ENCODE results near the gene SSH3. TPM values are rescaled to one million over a fixed set of nuclear protein-coding genes. Genes with fewer than 3 reads are reported as not detected.

The SSH3 gene
- polyA plus RNA-seq, 1 of the 3 experiments (the other 2 are of a cell fraction) = 13.5 TPM

DNA sequence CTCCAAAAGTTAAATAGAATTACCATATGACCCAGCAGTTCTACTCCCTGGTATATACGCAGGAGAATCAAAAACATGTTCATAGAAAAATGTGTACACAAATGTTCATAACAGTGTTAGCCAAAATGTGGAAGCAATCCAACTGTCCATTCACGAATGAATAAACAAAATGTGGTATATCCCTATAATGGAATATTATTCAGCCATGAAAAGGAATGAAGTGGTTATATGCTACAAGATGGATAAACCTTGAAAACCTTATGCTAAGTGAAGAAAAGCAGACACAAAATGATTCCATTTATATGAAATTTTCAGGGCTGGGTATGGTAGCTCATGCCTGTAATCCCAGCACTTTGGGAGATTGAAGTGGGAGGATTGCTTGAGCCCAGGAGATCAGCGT lies 33.9 kb downstream of the SSH3 start:
- no peak overlapping the region for H3K4me2 ChIP-seq
- H3K9me2 ChIP-seq = no peaks in the 10 kb centered on the region
- no peak for DNase-seq
- H3K27ac ChIP-seq (ENCODE audit: low read depth in 2 of 2, low read length in 1 of 2) = no peak overlapping the region
- H4K20me1 ChIP-seq (ENCODE audit: insufficient read depth) = no peaks in the 10 kb centered on the region
- peaks cover 0 to 6% of the 10 kb centered on the region in 2 experiments for H3K36me3 ChIP-seq (replicated peaks in 1 of 2; ENCODE audit: control insufficient read depth in 1 of 2, insufficient read depth in 2 of 2, low read length in 1 of 2)
- H3K4me3 ChIP-seq (ENCODE audit: low read depth in 2 of 2, low read length in 1 of 2) = no peak overlapping the region
- no peaks in the 10 kb centered on the region for H3F3A ChIP-seq (replicated peaks; ENCODE audit: insufficient read depth)
- H3K4me1 ChIP-seq (ENCODE audit: control insufficient read depth in 1 of 2, insufficient read depth in 2 of 2, low read depth in 1 of 2, low read length in 1 of 2) = no peaks in the 10 kb centered on the region
- no peak overlapping the region for H2AFZ ChIP-seq (ENCODE audit: low read depth)
- no peaks in the 10 kb centered on the region for H3K9me3 ChIP-seq
- H3K9ac ChIP-seq = no peak overlapping the region
- ChIA-PET CTCF (interaction anchor here (0.9 to 8.2 kb wide), 4 partner anchors 9 to 45 kb away, joined by 3 to 66 read pairs (median 22); no protein-coding TSS in a partner anchor), POLR2A (interaction anchor here (0.8 kb wide), 1 partner anchor 19 kb away, joined by 3 read pairs; no protein-coding TSS in a partner anchor)
- no peaks in the 10 kb centered on the region for H3K79me2 ChIP-seq (ENCODE audit: insufficient read depth)
- WGBS (ENCODE audit: low lambda C conversion rate) = 90% methylated on average over 3 of the region's 3 CpGs
- no peak for TF ChIP-seq FOXJ3 (CRISPR knock-in tag; IDR thresholded peaks at IDR 0.05)
- TF ChIP-seq EZH2phosphoT487 (IDR thresholded peaks at IDR 0.05; ENCODE audit: borderline replicate concordance, low read depth) = no peak
- TF ChIP-seq, protein P1, sequence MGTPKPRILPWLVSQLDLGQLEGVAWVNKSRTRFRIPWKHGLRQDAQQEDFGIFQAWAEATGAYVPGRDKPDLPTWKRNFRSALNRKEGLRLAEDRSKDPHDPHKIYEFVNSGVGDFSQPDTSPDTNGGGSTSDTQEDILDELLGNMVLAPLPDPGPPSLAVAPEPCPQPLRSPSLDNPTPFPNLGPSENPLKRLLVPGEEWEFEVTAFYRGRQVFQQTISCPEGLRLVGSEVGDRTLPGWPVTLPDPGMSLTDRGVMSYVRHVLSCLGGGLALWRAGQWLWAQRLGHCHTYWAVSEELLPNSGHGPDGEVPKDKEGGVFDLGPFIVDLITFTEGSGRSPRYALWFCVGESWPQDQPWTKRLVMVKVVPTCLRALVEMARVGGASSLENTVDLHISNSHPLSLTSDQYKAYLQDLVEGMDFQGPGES (IDR thresholded peaks at IDR 0.05; ENCODE audit: low read depth, low read length) = no peak
- TF ChIP-seq, protein P2, sequence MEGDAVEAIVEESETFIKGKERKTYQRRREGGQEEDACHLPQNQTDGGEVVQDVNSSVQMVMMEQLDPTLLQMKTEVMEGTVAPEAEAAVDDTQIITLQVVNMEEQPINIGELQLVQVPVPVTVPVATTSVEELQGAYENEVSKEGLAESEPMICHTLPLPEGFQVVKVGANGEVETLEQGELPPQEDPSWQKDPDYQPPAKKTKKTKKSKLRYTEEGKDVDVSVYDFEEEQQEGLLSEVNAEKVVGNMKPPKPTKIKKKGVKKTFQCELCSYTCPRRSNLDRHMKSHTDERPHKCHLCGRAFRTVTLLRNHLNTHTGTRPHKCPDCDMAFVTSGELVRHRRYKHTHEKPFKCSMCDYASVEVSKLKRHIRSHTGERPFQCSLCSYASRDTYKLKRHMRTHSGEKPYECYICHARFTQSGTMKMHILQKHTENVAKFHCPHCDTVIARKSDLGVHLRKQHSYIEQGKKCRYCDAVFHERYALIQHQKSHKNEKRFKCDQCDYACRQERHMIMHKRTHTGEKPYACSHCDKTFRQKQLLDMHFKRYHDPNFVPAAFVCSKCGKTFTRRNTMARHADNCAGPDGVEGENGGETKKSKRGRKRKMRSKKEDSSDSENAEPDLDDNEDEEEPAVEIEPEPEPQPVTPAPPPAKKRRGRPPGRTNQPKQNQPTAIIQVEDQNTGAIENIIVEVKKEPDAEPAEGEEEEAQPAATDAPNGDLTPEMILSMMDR (IDR thresholded peaks at IDR 0.05) = no peak
- no peak for TF ChIP-seq GABPA (IDR thresholded peaks at IDR 0.05; ENCODE audit: low read depth)
- no peak for TF ChIP-seq RXRA (IDR thresholded peaks at IDR 0.05; ENCODE audit: borderline replicate concordance, low read depth)
- no peak for TF ChIP-seq JUND (IDR thresholded peaks at IDR 0.05)
- TF ChIP-seq RFX5 (IDR thresholded peaks at IDR 0.05; ENCODE audit: low read length) = no peak
- TF ChIP-seq TEAD4 (IDR thresholded peaks at IDR 0.05; ENCODE audit: borderline replicate concordance, insufficient read depth) = no peak
- TF ChIP-seq TAF1 (IDR thresholded peaks at IDR 0.05; ENCODE audit: borderline replicate concordance, low read depth, low read length) = no peak
- H3K27me3 ChIP-seq (ENCODE audit: insufficient read depth) = no peaks in the 10 kb centered on the region

- Histone ChIP-seq H3K9me3 (no peaks in the 10 kb centered on the region), H3K79me2 (ENCODE audit: insufficient read depth) (no peaks in the 10 kb centered on the region), H3K36me3 (replicated peaks in 1 of 2; ENCODE audit: control insufficient read depth in 1 of 2, insufficient read depth in 2 of 2, low read length in 1 of 2) (peaks cover 0 to 6% of the 10 kb centered on the region in 2 experiments), H3F3A (replicated peaks; ENCODE audit: insufficient read depth) (peaks cover 22% of the 10 kb centered on the region), H3K4me2 (no peak overlapping the region), H3K9ac (no peak overlapping the region), H2AFZ (ENCODE audit: low read depth) (no peak overlapping the region), H3K4me3 (ENCODE audit: low read depth in 2 of 2, low read length in 1 of 2) (no peak overlapping the region), H3K9me2 (no peaks in the 10 kb centered on the region), H4K20me1 (ENCODE audit: insufficient read depth) (no peaks in the 10 kb centered on the region), H3K27me3 (ENCODE audit: insufficient read depth) (no peaks in the 10 kb centered on the region), H3K27ac (ENCODE audit: low read depth in 2 of 2, low read length in 1 of 2) (no peak overlapping the region), H3K4me1 (ENCODE audit: control insufficient read depth in 1 of 2, insufficient read depth in 2 of 2, low read depth in 1 of 2, low read length in 1 of 2) (peaks cover 5 to 22% of the 10 kb centered on the region in 2 experiments; a peak in 1 of 4 replicates)
- POLR2A ChIA-PET = no interaction called here
- CTCF ChIA-PET = interaction anchor here (1.3 to 7.4 kb wide), 8 partner anchors 10 to 263 kb away, joined by 3 to 116 read pairs (median 26); partner anchors contain the start of gene CLCF1
- no peak for DNase-seq
- 89% methylated on average over 4 of the region's 4 CpGs for WGBS (ENCODE audit: low lambda C conversion rate)
- TF ChIP-seq MAX (IDR thresholded peaks at IDR 0.05; ENCODE audit: low read depth) (no peak), GATA2 (CRISPR knock-in tag; IDR thresholded peaks at IDR 0.05) (no peak), FOXJ3 (CRISPR knock-in tag; IDR thresholded peaks at IDR 0.05) (no peak), RAD21 (IDR thresholded peaks at IDR 0.05; ENCODE audit: low read length) (no peak), RCOR1 (IDR thresholded peaks at IDR 0.05; ENCODE audit: low read length) (no peak), YY1 (IDR thresholded peaks at IDR 0.05; ENCODE audit: low read depth) (no peak), FOSL2 (IDR thresholded peaks at IDR 0.05; ENCODE audit: borderline replicate concordance, low read depth) (no peak), NRF1 (IDR thresholded peaks at IDR 0.05; ENCODE audit: low read depth, low read length) (no peak), RXRA (IDR thresholded peaks at IDR 0.05; ENCODE audit: borderline replicate concordance, low read depth) (no peak)
- TF ChIP-seq, protein P1 (IDR thresholded peaks at IDR 0.05; ENCODE audit: low read depth, low read length) = no peak
- TF ChIP-seq, protein P3, sequence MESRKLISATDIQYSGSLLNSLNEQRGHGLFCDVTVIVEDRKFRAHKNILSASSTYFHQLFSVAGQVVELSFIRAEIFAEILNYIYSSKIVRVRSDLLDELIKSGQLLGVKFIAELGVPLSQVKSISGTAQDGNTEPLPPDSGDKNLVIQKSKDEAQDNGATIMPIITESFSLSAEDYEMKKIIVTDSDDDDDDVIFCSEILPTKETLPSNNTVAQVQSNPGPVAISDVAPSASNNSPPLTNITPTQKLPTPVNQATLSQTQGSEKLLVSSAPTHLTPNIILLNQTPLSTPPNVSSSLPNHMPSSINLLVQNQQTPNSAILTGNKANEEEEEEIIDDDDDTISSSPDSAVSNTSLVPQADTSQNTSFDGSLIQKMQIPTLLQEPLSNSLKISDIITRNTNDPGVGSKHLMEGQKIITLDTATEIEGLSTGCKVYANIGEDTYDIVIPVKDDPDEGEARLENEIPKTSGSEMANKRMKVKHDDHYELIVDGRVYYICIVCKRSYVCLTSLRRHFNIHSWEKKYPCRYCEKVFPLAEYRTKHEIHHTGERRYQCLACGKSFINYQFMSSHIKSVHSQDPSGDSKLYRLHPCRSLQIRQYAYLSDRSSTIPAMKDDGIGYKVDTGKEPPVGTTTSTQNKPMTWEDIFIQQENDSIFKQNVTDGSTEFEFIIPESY (IDR thresholded peaks at IDR 0.05; ENCODE audit: borderline replicate concordance, low read depth) = no peak
- TF ChIP-seq, protein P2 (IDR thresholded peaks at IDR 0.05) = no peak
These were observed 40.9 kb downstream of the SSH3 start for GRCh38 chr11:67344264-67344663.
